Left lobe of liver (tissue), 2 donors: Measurements from ENCODE around the gene CYP2B6. TPM values are rescaled to one million over a fixed set of nuclear protein-coding genes. Genes with fewer than 3 reads are reported as not detected.
"Not testable (repeated sequence)": the region's sequence is repeated elsewhere in the genome, so short reads cannot be mapped to it uniquely, and the experiment has no call there.

Experiments used
- ATAC-seq: fragments of 200-7000 bp; cut with Tn5 transposase; one replicate; pipeline ENCODE4 v1.9.1; 2020; ENCODE audit warnings: mild to moderate bottlenecking, moderate library complexity
- DNase-seq: peaks from one replicate; pipeline ENCODE4 v3.0.0-alpha.2; 2020; ENCODE audit warnings: low spot score
- total RNA-seq: library from RNA; stranded (reverse); gene quantifications from one replicate; pipeline ENCODE4 v1.2.1, GENCODE V29; 2021
- donor health status: DM: no; HTN: no; CAD: no; lungs with moderate emphysema.
- donor health status: DM: no; HTN: yes; CAD: no.

CYP2B6 gene
- total RNA-seq, 1 donor from 2014 or later: 801 TPM

GRCh38 chr19:41029524-41030432, 38.7 kb downstream of the CYP2B6 start:
- peak; percentile 51 for DNase-seq
- peak; percentile 68 for ATAC-seq

DNA sequence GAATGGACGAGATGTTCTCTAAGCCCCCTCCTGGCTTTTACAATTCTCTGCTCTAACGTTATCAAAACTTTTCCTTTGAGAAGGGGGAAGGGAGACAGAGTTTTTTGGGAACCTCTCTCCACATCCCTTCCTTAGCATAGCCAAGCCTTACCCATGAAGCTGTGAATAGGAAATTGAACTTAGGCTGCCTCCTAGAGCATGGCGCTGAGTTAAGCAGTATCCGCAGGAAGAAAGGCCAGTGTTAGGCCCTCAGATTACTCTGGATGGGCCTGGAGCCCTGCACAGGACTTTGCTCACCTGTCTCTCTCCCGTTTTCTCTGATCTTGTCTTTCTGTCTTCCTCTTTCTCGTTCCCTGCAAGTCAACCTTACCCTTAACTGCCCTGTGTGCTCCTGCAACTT, 39.6 kb downstream of the CYP2B6 start:
- ATAC-seq (peak; percentile 62), DNase-seq (peak; percentile 27)

DNA sequence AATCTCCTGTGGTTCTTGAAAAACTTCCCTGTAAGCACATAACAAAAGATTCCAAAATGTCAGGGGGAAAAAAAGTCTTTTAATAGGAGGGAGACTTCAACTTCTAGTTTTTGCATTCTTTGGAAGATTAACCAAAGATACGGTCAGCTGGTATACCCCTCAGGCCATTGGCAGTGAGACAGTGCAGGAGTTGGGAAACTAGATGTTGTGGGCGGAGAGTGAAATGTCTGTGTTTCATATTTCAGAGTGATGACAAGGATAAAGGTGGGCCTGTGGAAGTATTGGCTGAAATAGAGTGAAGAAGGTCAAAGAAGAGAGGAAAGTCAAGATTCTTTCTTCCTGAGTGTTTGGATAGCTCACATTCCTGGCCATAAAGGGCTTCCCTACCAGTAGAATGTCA, 40.8 kb downstream of the CYP2B6 start:
- ATAC-seq (no peak), DNase-seq (no peak)

GRCh38 chr19:41033324-41033723, 42.2 kb downstream of the CYP2B6 start:
- DNase-seq, ATAC-seq: not testable (repeated sequence)

DNA sequence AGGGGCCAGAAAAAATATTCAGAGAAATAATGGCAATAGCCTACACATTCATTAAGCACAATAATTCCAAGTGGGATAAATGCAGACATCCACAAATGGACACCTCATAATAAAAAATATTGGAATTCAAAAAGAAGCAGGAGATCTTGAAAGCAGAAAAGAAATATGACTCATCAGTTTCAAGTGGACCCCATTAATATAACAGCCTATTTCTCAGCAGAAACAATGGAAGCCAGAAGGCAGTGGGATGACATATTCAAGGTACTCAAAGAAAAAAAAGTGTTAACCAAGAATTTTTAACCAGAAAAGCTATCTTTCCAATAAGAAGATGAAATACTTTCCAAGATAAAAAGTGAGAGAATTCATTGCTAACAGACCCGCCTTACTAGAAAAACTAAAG, 48.7 kb downstream of the CYP2B6 start:
- DNase-seq (no peak), ATAC-seq (no peak)

- not testable (repeated sequence) for ATAC-seq, DNase-seq
These were observed 54.0 kb downstream of the CYP2B6 start for GRCh38 chr19:41045095-41045494.

GRCh38 chr19:41050426-41050825, 59.3 kb downstream of the CYP2B6 start:
- DNase-seq (no peak), ATAC-seq (no peak)

DNA sequence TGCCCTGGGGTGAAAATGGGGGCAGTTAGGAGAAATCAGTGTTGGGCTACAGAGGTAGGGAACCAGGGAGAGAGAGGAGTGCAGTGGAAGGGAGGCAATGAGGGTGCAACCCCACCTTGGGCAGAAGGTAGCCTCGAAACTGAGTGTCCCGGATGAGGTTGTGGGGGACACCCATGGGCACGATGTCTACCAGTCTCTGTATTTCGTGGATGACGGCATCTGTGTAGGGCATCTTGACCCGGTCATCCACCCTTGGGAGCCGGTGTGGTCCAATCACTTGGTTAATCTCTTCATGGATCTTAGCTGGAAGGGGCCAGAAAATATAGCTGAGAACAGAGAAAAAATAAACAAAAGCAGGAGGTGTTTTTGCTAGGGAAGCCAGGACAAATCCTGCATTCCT, 61.1 kb downstream of the CYP2B6 start:
- not testable (repeated sequence) for DNase-seq, ATAC-seq

DNA sequence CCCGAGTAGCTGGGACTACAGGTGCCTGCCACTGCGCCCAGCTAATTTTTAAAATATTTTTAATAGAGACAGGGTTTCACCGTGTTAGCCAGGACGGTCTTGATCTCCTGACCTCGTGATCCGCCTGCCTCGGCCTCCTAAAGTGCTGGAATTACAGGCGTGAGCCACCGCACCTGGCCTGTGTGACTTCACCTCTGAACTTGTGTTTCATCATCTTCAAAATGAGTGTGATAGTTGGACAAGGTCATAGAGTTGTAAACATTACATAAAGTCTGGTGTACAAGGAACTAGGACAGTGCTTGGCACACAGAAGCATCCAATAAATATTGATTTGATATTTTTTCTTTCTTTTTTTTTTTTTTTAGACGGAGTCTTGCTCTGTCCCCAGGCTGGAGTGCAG, 62.2 kb downstream of the CYP2B6 start:
- ATAC-seq (peak; percentile 88), DNase-seq (peak; percentile 59)

- peak; percentile 70 for ATAC-seq
- DNase-seq: no peak
These were observed 74.0 kb downstream of the CYP2B6 start for GRCh38 chr19:41064974-41065569.

Other genes with a start within 250 kb of the CYP2B6 start
- gene ACTMAP, start 240.8 kb upstream of the CYP2B6 start, total RNA-seq: 8.9 TPM
- gene SNRPA, start 240.1 kb upstream of the CYP2B6 start, total RNA-seq: 23.6 TPM
- 0.43 TPM for gene MIA, start 215.8 kb upstream of the CYP2B6 start, total RNA-seq
- 9.0 TPM for gene RAB4B, start 213.0 kb upstream of the CYP2B6 start, total RNA-seq
- gene EGLN2, start 192.1 kb upstream of the CYP2B6 start, total RNA-seq: 42.2 TPM
- 2,152 TPM for gene CYP2A6, start 140.8 kb upstream of the CYP2B6 start, total RNA-seq
- 485 TPM for gene CYP2A7, start 109.1 kb upstream of the CYP2B6 start, total RNA-seq
- 1.4 TPM for gene CYP2A13, start 97.2 kb downstream of the CYP2B6 start, total RNA-seq
- not detected for gene CYP2F1, start 123.2 kb downstream of the CYP2B6 start, total RNA-seq
- 2.1 TPM for gene CYP2S1, start 201.9 kb downstream of the CYP2B6 start, total RNA-seq
- 10.1 TPM for gene AXL, start 227.9 kb downstream of the CYP2B6 start, total RNA-seq